ENCODE measurements around the gene POLG.
A peak's percentile ranks its signal among the peaks of the same experiment; 100 is the strongest.

Gene POLG

DNA sequence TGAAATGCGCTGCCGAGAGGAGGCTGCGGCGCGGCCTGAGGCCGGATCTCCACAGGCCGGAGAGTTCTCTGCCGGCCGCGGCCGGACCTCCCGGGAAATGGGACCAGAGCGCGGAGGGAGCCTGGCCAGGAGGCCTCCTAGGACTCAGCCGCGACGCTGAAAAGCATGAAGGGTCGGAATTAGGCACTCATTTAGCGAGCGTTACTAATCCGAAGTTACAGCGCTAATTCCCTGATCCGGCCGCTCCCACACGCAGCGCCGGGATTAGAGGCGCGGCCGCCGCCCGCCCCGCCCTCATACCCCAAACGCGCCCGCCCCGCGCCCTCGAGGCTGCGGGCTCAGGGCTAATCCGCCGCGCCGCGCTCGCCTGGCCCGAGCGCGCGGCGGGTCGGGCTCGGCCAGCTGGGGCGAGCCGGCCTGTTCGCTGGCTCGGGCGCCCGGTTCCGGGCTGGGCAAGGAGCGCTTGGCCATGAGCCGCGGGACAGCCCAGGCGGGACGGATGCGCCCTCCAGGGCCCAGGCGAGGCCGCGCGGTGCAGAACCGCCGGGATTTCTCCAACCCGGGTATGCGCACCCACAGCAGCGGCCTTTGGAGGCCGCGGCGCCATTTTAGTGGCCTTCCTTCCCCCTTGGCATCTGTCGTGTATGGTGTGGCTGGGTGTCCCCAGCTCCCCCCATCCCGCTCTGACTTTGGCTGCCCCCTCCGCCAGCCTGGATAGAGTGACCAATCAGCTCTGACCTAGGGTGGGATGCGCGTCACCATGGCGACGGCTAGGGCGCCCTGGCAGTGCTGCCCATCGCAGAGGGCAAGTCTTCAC lies 36.8 kb upstream of the POLG start:
- no peak for DNase-seq

DNA sequence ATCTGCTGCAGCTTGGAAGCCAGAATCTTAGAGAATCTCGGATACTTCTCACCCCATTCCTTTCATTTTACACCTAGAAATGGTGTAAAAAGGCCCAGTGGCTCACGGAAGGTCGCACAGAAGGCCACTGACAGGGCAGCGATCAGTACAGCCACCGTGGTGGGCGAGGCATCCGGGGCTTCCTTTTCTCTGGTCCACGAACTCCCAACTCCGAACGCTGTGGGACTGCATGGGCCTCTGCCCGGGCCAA lies 36.3 kb upstream of the POLG start:
- DNase-seq, result no peak

DNA sequence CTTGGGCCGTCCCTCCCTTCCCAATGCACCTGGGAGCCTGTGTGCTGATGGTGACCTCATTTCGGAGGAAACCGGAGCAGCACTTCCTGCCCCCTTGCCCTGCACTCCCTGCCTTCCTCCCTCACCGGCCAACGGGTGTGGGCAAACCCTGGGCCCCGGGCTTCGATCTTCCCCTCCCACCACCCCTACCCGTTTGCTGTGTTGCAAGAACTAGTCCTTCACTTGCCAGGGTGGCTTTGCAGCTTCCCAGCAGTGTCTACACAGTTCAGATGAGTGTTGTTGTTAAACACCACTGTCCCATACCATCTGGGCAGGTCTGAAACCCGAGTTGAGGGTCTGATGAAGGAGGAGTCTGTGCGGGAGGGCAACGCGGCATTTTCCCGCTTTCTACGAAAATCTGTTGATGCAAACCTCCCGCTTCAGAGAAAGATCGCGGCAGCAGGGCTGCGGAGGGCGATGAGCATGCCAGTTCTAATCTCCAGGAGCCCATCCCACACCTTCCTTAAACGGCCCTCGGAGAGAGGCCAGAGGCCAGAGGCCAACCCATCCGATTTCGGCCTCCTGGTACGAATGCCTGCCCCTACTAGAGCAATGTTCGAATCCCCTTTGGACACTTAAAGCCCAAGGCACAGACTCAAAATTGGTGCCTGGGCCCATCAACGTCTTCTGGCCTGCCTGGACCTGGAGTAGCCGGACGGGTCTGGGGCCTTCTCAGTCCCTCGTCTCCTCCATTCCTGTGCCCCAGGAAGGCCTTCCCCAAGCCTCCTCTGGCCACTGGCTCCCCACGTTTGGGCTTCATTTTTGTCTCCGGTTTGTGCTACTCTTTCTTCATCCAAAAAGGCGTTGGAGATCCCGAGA lies 35.7 kb upstream of the POLG start:
- DNase-seq, result no peak

DNA sequence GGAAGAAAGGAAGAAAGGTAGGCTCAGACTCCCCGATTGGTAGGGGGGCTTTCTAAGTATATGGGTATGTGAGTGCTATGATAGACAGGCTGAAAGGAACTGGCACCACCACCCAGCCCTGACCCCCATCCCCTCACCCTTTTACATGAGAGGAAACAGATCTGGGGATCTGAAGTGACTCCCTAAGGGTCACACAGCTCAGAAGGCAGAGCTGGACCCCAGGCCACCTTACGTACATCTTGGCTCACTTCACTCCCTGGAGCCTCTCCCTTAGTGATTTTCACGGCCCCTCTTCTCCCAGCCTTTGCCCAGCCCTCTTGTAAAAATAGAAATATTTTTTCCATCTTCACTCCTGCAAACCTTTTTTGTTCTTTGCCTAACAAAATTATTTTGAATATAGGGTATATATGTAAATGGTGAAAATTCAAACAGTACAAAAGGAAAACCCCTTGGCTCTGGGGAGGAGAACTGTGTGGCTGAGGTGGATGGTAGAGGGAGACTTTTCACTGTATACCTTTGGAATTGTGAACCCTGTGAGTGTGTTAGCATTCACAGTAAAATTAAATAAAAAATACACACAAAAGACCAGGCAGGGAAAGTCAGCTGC lies 34.8 kb upstream of the POLG start:
- no peak for DNase-seq

DNA sequence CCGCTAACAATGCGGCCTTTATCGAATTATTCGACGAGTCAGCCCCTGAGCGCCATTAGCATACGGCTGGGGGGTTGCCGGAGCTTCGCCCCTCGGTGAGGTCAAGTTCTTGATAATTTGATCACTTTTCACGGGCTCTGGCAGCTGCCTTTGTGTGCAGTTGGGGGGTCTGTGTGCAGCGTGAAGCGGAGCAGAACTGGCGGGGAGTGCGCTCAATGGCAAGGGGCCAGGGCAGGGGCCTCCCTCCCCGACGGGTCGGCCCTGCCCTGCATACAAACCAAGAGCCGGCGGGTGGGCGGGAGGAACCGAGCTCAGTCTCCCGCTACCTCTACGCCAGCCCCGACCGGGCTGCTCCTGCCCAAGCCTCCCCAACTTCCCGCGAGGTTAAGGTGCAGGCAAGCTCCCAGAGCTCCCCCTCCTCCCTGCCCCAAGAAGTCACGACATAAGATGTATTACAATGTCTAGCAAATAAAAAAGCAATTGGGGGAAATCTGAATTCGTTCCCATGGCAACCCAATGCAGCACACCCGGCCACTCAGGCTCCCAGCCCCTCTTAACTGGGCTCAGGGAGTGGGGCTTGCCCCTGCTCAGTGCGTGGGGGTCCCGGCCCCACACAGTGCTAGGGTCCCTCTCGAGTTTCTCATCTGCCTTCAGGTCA lies 34.1 kb upstream of the POLG start:
- DNase-seq, result no peak

DNA sequence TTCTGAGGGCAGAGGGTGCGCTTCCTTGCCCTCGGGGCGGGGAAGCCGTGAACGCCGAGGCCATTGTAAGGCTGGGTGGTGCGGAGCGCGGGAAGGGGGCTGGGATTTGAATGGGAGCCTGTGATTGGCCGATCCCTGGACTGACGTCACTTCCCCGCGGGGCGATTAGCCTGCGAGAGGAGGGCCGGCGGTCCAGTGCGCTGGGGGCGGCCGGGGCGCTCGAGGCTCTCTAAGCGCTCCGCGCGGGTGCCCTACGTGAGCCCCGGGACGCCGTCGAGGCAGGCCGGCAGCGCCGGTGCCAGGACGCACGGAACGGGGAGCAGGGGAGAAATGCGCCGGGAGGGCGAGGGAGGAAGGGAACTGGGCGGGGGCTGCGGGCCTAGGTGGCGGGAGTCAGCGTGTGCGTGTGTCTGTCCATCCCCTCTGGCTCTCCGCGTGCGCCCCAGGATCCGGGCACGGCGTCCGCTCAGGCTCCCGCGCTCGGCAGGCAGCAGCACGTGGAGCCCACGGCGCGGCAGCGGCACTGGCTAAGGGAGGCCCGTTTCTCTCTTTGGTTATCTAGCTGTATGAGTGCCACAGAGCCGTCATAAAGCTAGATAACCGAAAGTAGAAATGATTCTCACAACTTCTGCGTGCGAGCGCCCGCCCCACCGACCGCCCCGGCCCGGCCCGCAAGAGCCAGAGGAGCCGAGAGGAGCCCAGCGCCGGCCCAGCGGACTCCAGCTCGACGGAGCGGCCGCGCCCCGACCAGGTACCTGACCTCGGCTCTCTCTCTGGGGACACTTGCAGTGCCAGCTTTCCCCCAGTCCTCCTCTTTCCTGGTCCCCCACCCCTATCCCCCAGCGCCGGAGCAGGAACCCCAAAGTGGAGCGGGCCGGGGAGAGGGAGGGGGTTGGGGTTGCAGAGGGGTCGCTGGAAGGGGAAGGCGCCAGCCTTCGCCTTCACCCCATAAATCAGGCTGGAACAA lies 33.1 kb upstream of the POLG start:
- DNase-seq, result no peak

DNA sequence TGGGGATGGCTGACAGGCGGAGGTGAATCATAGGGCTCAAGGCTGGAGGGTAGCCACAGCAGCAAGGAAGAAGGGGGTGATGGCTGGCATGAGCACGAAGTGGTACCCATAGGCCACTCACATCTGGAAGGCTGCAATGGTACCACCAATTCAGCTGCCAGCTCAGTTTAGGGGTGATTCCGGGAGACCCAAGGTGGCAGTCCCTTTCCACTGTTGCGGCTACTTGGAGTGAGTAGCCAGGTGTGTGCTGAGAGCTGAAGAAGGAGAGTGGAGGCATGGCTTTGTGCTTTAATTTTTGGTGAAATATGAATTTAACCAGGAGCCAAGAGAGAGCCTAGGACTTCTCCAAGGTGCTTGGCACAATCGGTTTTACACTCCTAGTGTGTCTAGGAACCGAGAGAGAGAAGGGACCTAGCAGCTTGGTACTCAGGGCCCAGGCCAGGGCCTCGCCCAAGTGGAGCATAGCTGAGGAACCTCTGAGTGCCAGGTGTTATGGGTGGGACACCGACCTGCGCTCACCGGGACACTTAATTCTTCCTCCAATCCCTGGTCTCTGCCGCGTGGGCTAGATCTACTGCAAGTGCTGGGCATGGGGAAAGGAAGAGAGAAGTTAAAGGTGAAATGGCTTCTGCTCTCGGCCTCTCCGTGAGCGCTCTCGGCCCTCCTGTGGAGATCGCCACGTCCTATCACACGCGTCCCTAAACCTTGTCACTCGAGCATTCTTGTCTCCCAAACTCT lies 32.2 kb upstream of the POLG start:
- no peak for DNase-seq

DNA sequence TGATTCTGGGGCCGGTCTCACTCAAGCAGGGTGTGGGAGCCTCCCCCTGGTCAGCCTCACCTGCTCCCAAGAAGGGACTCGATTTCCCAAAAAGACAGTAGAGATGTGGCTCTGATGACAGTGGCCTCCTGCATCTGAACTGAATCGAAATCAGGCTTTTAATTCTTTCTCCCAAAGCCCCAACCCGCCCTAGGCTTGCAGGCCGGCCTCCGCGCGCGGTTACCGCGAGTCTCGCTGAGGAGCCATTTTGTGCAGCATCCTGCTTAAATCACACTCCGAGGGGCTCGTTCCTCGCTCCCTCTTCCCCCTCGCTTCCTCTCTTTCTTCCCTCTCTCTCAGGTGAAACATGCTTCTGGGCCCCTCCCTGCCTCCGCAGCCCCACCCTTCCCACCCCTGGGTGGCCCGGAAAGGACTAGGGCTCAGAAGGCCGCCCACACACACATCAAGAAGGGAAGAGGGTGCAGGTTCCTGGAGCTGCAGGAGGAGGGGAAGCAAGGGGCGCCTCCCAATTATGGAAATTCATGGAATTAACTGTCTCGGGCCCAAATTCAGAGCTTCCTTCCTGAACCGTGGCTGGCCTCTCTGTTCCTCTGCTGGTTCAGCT lies 30.9 kb upstream of the POLG start:
- no peak for DNase-seq

DNA sequence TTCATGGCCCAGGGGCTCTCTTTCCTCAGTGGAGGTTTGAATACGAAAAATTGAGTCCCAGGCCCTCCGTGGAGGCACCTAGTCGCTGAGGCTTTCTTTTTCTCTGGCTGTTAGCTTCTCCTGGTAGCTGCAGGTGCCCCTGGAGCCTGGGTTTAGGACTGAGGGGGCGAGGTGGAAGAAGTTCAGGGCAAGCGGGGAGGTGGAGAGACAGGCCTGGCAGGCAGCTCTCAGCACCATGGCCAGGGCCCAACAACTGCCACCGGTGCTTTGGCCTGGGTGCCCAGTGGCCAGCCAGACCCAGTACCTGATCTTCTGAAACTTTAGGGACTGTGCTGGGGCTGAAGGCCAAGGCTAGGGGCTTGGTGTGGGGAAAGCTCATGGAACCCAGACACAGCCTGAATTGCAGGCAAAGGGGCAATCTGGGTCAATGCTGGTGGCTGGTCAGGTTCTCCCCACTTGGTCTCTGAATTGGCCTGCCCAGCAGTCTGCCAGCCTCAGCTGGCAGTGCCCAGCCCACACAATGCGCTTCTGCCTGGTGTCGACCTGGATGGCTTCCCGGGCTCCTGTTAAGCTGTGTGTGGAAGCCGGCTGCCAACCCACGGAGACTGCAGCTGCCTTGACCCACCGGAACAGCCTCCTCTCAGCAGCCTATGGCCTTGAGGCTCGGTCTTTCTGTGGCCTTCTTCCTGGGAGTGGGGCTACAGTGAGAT lies 30.3 kb upstream of the POLG start:
- no peak for DNase-seq

DNA sequence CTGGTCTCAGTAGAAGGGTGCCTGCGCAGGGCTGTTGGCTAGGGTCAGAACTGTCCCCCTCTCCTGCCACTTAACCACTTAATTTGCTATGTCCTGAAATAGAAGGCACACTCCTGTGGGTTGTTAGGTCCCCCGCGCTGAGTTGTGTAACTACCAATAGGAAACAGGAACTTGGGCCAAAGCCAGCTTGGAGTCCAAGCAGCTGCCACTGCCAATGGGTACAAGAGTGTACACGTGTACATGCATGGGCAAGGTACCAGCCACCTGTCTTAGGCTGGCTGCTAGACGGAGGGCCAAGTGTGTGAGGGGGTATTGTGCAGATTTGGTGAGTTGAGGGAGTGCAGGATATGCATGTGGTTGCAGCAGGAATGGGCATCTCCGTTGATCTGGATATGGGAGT lies 29.7 kb upstream of the POLG start:
- no peak for DNase-seq

DNA sequence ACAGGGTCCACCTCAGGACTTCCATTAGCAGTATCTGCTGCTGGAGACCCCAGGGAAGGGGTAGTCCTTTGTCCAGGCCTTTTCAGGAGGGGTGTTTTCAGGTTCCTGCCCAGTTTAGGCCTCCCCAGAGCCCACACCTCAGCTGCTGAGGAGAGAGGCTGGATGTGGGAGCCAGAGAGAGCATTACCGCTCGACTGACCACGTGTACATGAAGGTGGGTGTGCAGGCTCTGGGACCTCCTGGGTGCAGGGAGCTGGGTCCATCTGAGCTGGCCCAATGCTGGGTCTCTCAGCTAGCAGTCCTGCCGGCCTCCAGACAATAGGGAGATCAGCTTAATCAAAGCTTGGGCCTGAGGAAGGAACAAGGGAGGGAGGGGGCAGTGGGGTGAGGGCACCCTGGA lies 29.1 kb upstream of the POLG start:
- no peak for DNase-seq

DNA sequence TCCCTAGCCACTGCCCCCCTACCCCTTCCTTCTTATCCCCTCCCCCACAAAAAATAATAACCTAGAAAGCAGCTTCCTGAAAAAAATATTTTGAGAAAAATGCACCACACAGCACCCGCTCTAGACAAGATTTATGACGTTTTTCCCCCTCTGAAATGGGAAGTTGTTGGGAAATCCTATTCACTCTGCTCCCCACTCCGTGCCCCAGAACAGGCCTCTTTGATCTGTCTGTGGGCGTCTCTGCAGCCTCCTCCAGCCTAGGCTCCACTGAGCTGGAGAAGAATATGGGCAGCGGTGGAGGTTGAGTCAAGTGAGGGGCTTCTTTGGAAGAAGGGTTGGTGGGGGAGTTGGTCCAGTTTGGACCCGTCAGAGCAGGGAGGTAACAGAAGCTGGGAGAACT lies 28.5 kb upstream of the POLG start:
- DNase-seq, result no peak

DNA sequence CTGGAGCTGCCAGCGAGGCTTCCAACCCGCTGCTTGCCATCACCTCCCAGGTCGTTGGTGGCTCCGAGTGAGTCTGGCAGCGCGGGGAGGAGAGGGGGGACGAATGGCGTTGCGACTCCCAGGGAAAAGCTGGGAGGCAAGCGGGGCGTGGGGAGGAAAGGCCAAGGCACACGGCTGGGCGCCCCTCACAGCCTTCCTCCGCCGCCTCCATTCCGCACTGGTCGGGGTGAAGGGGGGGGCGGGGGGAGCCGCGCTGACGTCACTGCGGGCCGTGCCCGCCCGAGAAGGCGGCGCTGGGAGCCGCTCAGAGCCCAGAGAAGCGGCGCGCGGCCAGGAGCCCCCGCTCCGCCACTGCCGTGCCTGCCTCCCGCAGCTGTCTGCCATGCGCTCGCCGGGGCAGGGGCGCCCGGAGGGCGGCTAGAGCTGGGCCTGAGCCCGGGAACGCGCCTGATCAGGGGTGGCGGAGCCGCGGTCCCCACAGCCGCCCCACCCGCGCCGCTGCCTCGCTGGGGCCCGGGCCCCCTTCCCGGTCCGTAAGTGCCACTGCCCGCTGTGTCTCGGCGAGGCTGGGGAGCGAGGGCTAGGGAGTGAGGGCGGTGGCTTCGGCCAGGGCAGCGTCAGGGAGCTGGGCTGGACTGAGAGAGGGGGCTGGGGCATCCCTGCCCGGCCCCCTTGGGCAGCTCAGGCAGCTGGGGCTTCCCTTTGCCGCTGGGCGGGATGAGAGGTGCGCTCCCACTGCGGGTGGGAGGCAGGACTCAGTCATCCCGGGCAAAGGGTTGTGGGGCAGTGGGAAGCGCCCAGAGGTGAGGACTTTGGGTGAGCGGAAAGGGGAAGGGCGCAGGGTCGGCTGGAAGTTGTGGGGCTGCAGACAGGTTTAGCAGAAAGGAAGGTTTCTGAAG lies 27.8 kb upstream of the POLG start:
- DNase-seq, result no peak

DNA sequence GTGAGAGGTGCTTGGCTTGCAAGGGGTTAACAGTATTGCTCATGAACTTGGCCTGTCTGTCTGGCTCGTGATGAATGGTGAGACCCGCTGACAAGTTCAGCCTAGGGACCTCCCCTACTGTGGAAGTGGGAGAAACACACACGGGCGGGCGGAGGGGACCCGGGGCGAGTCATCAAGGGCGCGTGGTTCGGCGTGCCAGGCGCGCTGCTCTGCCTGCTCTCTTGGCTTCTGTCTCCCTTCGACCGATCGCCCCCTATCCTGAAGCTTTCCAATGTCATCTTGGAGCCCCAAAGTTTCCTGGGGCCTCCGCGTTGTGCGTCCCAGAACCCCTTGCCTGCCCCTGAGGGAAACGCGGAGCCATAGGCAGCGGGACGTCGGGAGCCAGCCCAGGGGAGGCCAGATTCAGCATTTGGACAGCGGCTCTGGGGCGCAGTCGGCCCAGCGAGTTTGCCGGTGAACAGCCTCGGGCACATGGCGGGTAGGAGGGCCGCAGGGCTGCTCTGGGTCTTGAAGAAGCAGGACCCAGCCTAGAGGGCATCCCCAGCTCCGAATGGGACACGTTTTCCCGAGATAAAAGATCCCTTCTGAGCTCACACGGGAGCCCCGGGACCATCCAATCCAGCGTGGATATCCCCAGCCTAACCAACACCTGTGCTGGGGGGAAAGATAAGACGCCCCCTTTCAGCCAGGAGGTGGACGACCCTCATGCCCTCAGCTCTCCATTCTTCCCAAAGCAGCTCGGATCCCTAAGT lies 27.0 kb upstream of the POLG start:
- DNase-seq, result peak; percentile 67

DNA sequence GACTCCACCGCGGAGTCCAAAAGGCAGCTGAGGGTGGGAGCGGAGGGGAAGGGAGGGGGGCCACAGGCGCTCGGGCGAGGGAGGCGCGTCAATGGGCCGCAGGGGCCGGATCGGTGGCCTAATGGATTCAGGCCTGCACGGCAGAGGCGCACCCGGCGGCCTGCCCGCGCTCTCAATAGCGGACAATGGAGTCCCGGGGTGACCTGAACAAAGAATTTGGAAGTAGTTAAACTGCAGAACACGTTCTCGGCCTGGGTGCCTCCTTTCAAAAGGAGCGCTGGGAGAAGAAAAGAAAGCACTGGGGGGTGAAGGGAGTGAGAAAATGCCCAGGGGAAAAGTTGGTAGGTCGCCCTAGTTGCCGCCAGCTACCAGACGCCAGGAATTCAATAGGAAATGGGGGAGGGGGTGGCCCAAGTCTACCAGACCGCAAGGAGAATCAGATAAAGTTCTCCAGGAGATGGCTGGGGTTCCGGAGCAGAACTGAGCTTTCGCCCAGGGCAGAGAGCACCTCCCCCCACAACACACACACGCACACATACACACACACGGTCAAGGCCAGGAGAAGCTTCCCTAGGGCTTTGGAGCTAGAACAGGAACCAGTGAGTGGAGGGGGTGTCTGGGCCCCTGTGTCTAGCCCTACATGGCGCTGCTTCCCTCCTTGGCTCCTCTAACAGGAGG lies 25.8 kb upstream of the POLG start:
- DNase-seq, result no peak

DNA sequence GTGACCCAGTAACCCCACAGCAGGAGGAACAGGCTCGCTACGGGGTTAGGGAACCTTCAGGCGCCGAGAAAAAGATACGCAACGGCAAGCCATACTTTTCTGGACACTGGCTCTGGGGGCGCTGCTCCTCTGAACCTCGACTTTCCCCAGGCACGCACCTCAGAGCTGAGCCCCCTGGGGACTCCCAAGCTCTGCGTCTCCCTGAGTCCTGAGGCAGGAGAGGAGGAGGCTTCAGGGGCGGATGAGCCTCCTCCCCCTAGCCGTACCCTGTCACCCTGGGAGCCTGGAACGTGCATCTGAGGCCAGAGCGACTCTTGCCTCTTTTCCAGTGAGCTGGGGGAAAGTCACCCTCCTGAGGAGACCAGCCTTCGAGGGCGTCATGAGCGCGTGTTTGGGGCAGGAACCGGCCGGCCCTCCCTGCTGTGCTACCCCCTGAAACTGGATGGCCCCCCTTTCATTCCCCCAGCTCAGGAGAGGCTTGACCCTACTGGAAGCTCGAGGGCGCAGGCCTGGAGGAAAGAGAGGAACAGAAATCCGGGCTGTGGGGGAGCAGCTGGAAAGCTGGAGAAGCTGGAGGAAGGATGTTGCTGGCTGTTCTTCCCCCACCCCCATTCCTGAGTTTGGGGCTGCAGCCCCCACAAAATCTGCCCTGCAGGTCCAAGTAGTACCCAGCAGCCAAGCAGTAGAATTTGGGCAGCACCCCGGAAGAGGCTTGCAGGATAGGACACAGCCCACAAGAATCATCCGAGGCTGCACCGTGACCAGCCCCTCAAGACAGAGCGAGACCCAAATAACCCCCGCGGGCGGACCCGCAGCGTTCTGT lies 25.1 kb upstream of the POLG start:
- DNase-seq, result no peak

All from right kidney (tissue), 1 donor.